Subcutaneous adipose tissue (tissue), 4 donors: ENCODE measurements around the gene MOK. TPM values are rescaled to one million over a fixed set of nuclear protein-coding genes. Genes with fewer than 3 reads are reported as not detected.

Source experiments
- total RNA-seq, 4 donors: library from RNA; depleted of rRNA; stranded (reverse); fragments of >200 nt; gene quantifications; one replicate each; pipeline ENCODE4 v1.1.0, GENCODE V29; 2016
- TF ChIP-seq, protein P1 (sequence below): fragments of 450-650 bp; IDR thresholded peaks from one replicate; pipeline ENCODE4 v1.5.1; 2016; ENCODE audit warnings: low read depth, mild to moderate bottlenecking, control low read depth, antibody characterized with exemption, moderate library complexity

MOK gene
- total RNA-seq, 4 donors from 2014 or later, result 4.0 to 13.9 (median 6.1) TPM

DNA sequence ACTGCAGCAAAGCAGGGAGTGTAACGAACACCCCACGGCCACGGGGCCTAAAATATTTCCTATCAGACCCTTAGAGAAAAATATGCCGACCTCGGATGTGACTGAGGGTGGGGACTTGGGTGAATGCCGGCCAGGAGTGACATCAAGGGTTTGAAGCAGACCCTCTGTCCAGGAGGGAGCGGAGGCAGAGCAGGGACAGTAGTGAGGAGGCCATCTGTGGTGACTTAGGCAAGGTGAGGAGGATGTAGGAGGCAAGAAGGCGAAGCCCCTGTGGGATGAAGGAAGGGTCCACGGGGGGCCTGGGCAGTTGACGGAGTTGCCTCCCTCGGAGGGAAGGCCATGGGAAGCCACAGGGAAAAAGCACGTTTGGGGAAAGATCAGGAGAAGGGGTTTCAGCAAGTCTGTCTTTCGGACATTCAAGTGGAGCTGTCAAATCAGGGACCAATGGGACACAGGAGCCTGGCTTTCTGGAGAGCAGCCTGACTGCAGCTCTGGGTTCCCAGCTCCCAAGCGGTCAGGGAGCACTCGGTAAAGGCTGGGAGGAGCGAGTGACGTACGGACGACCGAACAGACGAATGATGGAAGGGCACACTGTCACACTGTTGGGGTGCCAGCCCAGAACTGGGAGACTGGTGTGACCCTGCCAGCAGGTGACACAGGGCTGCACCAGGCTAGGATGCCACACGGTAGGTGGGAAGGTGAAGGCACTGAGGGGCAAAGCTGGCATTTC is 74.3 kb downstream of the MOK start:
- TF ChIP-seq, protein P1, sequence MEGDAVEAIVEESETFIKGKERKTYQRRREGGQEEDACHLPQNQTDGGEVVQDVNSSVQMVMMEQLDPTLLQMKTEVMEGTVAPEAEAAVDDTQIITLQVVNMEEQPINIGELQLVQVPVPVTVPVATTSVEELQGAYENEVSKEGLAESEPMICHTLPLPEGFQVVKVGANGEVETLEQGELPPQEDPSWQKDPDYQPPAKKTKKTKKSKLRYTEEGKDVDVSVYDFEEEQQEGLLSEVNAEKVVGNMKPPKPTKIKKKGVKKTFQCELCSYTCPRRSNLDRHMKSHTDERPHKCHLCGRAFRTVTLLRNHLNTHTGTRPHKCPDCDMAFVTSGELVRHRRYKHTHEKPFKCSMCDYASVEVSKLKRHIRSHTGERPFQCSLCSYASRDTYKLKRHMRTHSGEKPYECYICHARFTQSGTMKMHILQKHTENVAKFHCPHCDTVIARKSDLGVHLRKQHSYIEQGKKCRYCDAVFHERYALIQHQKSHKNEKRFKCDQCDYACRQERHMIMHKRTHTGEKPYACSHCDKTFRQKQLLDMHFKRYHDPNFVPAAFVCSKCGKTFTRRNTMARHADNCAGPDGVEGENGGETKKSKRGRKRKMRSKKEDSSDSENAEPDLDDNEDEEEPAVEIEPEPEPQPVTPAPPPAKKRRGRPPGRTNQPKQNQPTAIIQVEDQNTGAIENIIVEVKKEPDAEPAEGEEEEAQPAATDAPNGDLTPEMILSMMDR, result no peak

DNA sequence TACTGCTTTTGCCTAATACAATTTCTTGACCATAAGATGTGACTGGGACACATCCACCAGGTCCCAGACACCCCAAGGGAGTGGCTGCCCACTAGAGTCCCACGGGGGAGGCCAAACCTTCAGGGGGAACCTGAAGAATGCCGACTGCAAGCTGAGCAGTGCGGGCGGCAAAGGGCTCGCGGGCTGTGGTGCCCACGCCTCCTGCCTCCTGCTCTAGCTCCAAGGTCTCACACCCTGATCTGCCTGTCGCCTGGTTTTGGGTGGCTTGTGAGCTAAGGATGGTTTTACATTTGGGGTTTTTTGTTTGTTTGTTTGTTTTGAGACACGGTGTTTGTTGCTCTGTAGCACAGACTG is 75.2 kb downstream of the MOK start:
- TF ChIP-seq, protein P1, result no peak

DNA sequence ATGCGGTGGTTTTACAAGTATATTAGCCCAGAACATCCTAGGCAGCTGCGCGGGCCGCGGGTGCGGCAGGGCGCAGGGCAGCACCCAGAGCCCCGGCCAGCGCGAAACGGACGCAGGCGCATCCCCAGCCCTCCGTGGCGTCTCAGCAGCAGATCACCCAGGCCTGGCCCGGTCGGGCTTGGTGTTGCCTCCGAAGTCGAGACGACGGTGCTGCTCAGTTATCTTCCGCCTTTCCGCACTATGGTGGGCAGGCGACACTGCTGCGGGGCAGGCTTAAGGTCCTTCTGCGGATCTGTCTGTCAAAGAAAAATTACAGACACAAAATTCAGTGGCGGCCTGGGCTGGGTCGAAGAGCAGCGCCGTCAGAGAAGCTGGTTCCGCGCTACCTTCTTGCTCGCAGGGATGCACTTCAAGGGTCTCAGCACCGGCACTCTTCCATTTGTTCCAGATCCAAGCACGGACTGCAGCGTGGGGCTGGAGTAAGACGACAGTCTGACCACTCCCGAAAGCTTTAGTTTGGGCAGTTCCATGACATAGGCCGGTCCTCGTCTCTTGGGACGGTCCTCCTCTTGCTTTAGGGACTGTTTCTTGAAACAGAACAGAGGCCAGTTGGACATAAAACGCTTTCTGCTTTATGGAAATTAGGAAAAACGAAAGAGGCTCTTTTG is 75.8 kb downstream of the MOK start:
- TF ChIP-seq, protein P1, result no peak

DNA sequence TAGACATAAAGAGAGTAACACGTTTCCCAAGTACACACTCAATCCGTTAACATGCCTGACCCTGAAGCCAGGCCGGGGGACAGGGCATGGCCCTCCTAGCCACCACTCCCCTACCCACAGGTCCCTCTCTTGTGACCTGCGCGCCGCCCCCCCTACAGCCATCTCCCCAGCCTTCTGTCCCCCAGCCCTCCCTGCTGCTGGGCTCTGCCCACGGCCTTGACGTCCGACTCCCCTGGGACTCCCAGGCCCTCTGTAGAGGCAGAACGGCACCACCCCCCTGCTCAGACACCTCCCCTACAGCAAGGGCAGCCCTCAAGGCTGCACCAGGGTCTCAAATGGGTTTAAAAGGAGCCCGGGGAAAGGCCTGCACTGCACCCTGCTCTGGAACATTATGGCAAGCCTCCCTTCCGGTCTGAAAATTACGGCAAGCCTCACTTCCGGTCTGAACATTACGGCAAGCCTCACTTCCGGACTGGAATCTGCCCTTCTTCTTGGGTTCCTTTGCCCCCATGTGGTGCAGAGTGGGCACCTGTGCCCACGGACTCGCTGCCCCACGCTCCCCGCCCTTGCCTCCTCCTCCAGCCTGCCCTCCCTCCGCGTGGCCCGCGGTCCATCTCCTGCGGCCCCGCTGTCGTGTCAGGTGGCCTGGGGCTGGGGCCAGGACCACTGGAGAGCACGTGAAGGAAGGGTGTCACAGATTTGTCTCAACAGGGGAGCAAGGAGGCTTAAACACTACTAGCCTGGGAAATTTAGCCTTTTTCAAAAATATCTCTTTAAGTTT is 77.6 kb downstream of the MOK start:
- TF ChIP-seq, protein P1, result no peak

DNA sequence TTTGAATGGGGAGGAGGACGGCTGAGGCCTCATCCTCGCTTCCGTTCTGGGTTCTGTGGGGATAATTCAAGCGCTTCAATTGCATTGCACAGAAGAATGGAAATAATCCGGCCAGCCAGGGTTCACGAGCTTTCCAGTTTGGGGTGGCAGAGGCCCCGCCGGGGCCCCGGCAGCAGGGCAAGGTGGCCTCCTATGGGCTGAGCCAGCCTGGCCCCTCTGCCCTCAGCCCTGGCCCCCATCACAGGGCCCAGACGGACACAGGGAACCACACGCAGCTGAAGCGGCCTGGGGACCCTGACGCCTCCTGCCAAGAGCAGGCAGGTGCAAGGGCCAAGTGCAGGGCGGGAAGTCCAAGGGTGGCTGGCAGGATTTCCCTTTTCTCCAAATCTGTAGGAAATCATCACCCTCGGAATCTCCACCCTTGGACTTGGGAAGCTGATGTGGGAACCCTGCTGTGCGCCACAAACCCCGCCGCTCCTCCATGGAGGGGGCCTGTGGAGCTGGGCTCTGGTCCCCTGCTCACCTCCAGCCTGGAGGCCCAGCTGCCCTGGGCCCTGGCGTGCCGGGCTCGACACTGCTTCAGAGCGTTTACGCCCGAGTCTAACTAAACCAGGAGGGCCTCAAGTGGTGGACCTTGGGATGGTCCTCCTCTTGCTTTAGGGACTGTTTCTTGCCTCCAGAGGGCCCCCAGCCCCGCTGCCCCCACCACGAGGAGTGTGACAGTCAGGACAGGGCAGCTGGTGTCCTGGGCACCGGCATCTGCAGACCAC is 78.4 kb downstream of the MOK start:
- TF ChIP-seq, protein P1, result no peak

DNA sequence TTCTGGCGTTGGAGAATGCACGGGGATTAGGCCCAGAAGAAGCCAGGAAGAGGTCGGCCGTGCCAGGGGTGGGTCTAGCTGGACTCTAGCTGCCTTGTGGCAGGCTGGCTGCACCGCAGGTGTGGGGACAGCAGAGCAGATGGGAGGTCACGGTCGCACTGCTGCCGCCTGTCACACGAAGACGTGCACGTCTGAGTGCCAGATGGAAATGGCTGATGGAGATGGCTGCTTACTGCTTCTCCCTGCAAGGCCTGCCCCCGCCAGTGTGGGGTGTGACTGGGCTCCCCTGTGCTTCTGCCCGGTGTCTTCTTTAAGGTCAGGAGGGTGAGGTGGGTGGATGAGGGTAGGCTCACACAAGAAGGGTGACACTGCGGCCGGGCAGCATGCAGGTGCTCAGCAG is 79.0 kb downstream of the MOK start:
- TF ChIP-seq, protein P1, result no peak
